ENCODE data around the gene DNAI1. TPM values are rescaled to one million over a fixed set of nuclear protein-coding genes. Genes with fewer than 3 reads are reported as not detected.

The DNAI1 gene
- total RNA-seq, 1 donor from 2014 or later, result not detected

DNA sequence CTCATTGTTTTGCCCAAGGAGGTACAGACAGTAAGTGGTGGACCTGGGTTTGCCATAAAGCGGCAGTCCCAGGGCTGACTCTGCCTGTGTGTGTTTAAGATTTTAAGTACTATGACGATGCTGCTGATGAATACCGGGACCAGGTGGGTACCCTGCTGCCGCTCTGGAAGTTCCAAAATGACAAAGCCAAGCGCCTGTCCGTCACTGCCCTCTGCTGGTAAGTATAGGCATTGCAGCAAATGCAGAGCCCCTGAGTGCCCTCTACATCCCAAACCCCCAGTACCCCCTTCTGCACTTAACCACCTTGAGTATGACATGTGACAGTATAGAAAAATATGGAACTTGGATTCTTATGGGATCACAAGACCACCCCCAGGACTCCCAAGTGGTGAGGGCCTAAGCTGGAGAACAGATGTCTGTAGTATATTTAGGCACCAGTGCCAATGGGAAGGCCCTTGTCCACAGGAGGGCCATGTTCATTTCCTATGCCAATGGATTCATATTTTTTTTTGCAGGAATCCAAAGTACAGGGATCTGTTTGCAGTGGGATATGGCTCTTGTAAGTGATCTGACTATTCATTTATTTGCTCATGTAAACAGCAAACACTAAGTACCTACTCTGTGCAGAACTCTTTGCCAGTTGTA lies 42.1 kb downstream of the DNAI1 start:
- DNase-seq, result peak; percentile 48
- Histone ChIP-seq H3K9me3 (replicated peaks) (no peaks in the 10 kb centered on the region), H3K36me3 (no peaks in the 10 kb centered on the region), H3K4me3 (no peak overlapping the region), H3K4me1 (peaks cover 15% of the 10 kb centered on the region), H3K27me3 (ENCODE audit: low read depth) (peaks cover under 1% of the 10 kb centered on the region), H3K27ac (replicated peaks) (no peak overlapping the region)
- intact Hi-C loops (cut with micrococcal nuclease), result loop anchor here (5.0 to 10.0 kb wide), 2 partner anchors 63 to 96 kb away; no protein-coding TSS in a partner anchor
- TF ChIP-seq, protein P1, sequence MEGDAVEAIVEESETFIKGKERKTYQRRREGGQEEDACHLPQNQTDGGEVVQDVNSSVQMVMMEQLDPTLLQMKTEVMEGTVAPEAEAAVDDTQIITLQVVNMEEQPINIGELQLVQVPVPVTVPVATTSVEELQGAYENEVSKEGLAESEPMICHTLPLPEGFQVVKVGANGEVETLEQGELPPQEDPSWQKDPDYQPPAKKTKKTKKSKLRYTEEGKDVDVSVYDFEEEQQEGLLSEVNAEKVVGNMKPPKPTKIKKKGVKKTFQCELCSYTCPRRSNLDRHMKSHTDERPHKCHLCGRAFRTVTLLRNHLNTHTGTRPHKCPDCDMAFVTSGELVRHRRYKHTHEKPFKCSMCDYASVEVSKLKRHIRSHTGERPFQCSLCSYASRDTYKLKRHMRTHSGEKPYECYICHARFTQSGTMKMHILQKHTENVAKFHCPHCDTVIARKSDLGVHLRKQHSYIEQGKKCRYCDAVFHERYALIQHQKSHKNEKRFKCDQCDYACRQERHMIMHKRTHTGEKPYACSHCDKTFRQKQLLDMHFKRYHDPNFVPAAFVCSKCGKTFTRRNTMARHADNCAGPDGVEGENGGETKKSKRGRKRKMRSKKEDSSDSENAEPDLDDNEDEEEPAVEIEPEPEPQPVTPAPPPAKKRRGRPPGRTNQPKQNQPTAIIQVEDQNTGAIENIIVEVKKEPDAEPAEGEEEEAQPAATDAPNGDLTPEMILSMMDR (IDR thresholded peaks at IDR 0.05; ENCODE audit: borderline replicate concordance), result peak; percentile 99

- Histone ChIP-seq H3K27me3 (ENCODE audit: low read depth) (no peaks in the 10 kb centered on the region), H3K27ac (replicated peaks) (peak overlapping the region; percentile 12)
- intact Hi-C loops (cut with micrococcal nuclease), result loop anchor here (5.0 to 10.0 kb wide), 2 partner anchors 64 to 97 kb away; no protein-coding TSS in a partner anchor
Observed at GRCh38 chr9:34501372-34501771, 42.8 kb downstream of the DNAI1 start.

DNA sequence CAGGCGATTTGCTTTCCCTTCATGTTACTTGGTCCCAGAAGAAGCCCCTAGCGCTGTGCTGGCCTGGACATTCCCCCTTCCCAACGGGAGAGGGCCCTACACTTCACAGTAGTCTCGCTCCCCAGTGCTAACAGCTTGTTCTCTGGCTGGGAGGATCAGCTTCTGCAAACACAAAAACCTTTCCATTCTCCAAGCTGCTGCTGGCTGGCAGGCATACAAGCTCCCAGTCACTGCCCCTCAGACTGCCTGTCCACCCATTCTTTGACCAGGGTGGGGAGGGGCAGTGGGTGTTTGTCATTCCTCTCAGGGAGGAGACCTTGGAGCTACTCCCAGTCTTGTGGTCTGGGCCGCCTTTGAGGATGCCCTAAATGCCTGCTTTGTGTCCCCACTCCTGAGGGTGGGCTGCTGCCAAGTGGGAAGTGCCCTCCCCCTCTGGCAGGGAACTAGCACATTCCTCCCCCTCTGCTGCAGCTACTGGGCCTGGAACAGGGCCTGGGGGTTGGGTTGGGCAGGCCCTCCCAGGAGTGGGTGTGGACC lies 43.4 kb downstream of the DNAI1 start:
- H3K27ac ChIP-seq (replicated peaks), result peak overlapping the region; percentile 12

More at GRCh38 chr9:34501372-34501771, 42.8 kb downstream of the DNAI1 start:
- TF ChIP-seq, protein P1 (IDR thresholded peaks at IDR 0.05; ENCODE audit: borderline replicate concordance), result no peak
- no peak for DNase-seq
- Histone ChIP-seq H3K9me3 (replicated peaks) (no peaks in the 10 kb centered on the region), H3K4me3 (no peak overlapping the region), H3K4me1 (peaks cover 15% of the 10 kb centered on the region), H3K36me3 (no peaks in the 10 kb centered on the region)

DNA sequence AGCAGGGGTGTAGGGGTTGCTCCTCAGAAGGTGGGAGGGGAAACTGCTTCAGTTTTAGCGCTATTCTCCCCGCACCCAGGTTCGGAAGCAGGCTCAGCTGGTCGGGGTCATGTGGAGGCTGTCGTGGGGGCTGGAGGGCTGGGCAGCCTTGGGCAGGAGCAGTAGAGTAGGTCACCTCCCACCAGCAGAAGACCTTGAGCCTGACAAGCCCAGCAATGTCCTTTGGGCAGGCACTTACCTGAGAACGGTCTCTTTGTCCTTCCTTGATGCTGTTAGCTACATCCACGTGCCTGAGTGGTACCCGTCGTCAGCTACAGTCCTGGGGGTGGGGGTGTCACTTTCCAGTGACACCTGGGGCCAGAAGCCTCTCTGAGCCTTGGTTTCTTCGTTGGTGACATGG lies 43.9 kb downstream of the DNAI1 start:
- Histone ChIP-seq H3K36me3 (no peaks in the 10 kb centered on the region), H3K27me3 (ENCODE audit: low read depth) (no peaks in the 10 kb centered on the region), H3K4me1 (peaks cover 15% of the 10 kb centered on the region), H3K27ac (replicated peaks) (no peak overlapping the region), H3K4me3 (no peak overlapping the region), H3K9me3 (replicated peaks) (no peaks in the 10 kb centered on the region)
- TF ChIP-seq, protein P1 (IDR thresholded peaks at IDR 0.05; ENCODE audit: borderline replicate concordance), result no peak
- no peak for DNase-seq
- intact Hi-C loops (cut with micrococcal nuclease), result loop anchor here (5.0 to 10.0 kb wide), 2 partner anchors 65 to 98 kb away; no protein-coding TSS in a partner anchor

More for the DNA sequence above, 43.4 kb downstream of the DNAI1 start:
- Histone ChIP-seq H3K4me1 (peaks cover 15% of the 10 kb centered on the region), H3K4me3 (no peak overlapping the region), H3K36me3 (no peaks in the 10 kb centered on the region), H3K9me3 (replicated peaks) (no peaks in the 10 kb centered on the region), H3K27me3 (ENCODE audit: low read depth) (no peaks in the 10 kb centered on the region)
- intact Hi-C loops (cut with micrococcal nuclease), result loop anchor here (5.0 to 10.0 kb wide), 2 partner anchors 65 to 97 kb away; no protein-coding TSS in a partner anchor
- peak; percentile 55 for DNase-seq
- TF ChIP-seq, protein P1 (IDR thresholded peaks at IDR 0.05; ENCODE audit: borderline replicate concordance), result peak; percentile 46

DNA sequence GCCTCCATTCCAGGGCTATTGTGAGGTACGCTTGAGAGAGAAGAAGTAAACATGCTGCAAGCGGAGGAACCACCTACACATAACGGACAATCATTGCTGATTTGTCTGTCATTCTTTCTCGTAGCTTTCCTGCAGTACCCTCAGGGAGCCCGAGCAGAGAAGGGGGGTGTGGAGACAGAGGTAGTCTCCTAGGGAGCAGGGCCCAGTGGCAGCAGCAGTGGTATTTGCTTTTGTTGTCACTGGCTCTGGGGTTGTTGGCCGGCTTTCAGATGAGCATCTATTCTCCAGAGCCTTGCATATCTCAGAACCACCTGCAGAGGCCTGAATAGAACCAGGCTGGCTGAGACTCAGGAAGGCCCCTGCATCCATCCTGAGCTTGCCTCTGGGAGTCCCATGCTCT lies 44.3 kb downstream of the DNAI1 start:
- no peaks in the 10 kb centered on the region for H3K27me3 ChIP-seq (ENCODE audit: low read depth)
- TF ChIP-seq, protein P1 (IDR thresholded peaks at IDR 0.05; ENCODE audit: borderline replicate concordance), result no peak
- H3K4me3 ChIP-seq, result no peak overlapping the region
- no peaks in the 10 kb centered on the region for H3K9me3 ChIP-seq (replicated peaks)
- no peak overlapping the region for H3K27ac ChIP-seq (replicated peaks)
- peaks cover 15% of the 10 kb centered on the region for H3K4me1 ChIP-seq
- H3K36me3 ChIP-seq, result no peaks in the 10 kb centered on the region
- no peak for DNase-seq
- intact Hi-C loops (cut with micrococcal nuclease), result loop anchor here (5.0 to 10.0 kb wide), 2 partner anchors 66 to 98 kb away; no protein-coding TSS in a partner anchor
